ENCODE measurements around the gene SNCA.

GRCh38 chr4:89799071-89799470, 37.9 kb downstream of the SNCA start:
- no peak for TF ChIP-seq CTCF (IDR thresholded peaks at IDR 0.05)
- no peak for TF ChIP-seq SIN3A (IDR thresholded peaks at IDR 0.05; ENCODE audit: borderline replicate concordance, insufficient read depth, low read depth, low read length)
- TF ChIP-seq POLR2AphosphoS5 (IDR thresholded peaks at IDR 0.05; ENCODE audit: low read depth, low read length): no peak

Data from Panc1 (cell line).